Measurements from ENCODE around the gene RELT. TPM values are rescaled to one million over a fixed set of nuclear protein-coding genes. Genes with fewer than 3 reads are reported as not detected.

RELT gene
- total and polyA plus RNA-seq, 9 of the 15 experiments (the other 6 are each of a cell fraction or from before 2014, with no cell fraction given), result 1.1 to 20.2 (median 7.4) TPM

DNA sequence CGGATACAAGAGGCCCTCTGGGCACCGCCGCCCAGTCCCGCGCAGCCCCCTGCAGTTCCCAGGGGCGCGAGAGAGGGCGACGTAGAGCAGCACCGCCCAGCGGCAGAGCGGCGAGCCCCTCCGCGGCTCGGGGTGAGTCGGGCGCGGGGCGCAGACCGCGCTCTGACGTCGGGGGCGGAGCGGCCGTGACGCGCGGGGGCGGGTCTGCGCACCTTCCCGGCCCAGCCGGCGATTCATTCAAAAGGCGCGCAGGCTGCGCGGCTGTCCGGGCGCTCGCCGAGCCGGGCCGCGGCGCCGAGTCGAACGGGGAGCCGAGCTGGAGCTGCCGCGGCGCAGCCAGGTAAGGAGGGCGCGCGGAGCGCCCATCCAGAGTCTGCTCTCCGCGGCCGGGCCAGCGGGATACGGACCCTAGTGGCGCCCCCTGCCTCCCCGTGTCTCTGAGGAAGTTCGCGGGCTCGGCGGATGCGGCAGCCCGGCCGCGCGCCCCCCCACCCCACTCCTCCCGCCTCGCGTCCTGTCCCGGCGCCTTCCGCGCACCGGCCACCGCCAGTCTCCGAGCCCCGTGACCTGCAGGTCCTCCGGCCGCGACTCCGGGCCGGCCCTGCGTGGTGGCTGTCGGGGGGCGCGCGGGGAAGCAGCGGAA is at the start of gene RELT (continued):
- TF ChIP-seq, protein P1, sequence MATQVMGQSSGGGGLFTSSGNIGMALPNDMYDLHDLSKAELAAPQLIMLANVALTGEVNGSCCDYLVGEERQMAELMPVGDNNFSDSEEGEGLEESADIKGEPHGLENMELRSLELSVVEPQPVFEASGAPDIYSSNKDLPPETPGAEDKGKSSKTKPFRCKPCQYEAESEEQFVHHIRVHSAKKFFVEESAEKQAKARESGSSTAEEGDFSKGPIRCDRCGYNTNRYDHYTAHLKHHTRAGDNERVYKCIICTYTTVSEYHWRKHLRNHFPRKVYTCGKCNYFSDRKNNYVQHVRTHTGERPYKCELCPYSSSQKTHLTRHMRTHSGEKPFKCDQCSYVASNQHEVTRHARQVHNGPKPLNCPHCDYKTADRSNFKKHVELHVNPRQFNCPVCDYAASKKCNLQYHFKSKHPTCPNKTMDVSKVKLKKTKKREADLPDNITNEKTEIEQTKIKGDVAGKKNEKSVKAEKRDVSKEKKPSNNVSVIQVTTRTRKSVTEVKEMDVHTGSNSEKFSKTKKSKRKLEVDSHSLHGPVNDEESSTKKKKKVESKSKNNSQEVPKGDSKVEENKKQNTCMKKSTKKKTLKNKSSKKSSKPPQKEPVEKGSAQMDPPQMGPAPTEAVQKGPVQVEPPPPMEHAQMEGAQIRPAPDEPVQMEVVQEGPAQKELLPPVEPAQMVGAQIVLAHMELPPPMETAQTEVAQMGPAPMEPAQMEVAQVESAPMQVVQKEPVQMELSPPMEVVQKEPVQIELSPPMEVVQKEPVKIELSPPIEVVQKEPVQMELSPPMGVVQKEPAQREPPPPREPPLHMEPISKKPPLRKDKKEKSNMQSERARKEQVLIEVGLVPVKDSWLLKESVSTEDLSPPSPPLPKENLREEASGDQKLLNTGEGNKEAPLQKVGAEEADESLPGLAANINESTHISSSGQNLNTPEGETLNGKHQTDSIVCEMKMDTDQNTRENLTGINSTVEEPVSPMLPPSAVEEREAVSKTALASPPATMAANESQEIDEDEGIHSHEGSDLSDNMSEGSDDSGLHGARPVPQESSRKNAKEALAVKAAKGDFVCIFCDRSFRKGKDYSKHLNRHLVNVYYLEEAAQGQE (IDR thresholded peaks at IDR 0.05; ENCODE audit: borderline replicate concordance), result peak; percentile 50
- TF ChIP-seq, protein P1 (CRISPR knock-in tag; IDR thresholded peaks at IDR 0.05; ENCODE audit: low read depth), result no peak
- TF ChIP-seq ZNF318 (IDR thresholded peaks at IDR 0.05; ENCODE audit: borderline replicate concordance in 1 of 2, low read depth in 1 of 2), result no peak
- peak; percentile 83 for TF ChIP-seq HMGN3 (IDR thresholded peaks at IDR 0.05; ENCODE audit: borderline replicate concordance, extremely low read depth, insufficient read length, low read depth, low read length)
- TF ChIP-seq JUND (IDR thresholded peaks at IDR 0.05; ENCODE audit: borderline replicate concordance, low read depth, low read length), result peak; percentile 20; the same call in 1 of the 2 replicates
- no peak; the same call in 2 of the 3 replicates for TF ChIP-seq JUND (tag; IDR thresholded peaks at IDR 0.05; ENCODE audit: borderline replicate concordance, low read depth, low read length)
- TF ChIP-seq ZNF766 (CRISPR knock-in tag; conservative IDR thresholded peaks at IDR 0.05), result 0 out of 2 replicates have a peak, but pooled peaks have one; percentile 11
- TF ChIP-seq XRCC3 (IDR thresholded peaks at IDR 0.05), result no peak
- TF ChIP-seq CCNT2 (IDR thresholded peaks at IDR 0.05; ENCODE audit: borderline replicate concordance, extremely low read depth, insufficient read length, low read depth, low read length), result peak; percentile 83
- peak; percentile 92 for TF ChIP-seq ZBTB7A (IDR thresholded peaks at IDR 0.05; ENCODE audit: borderline replicate concordance, control insufficient read depth, low read depth, low read length)

Measured in K562 (cell line).